ENCODE results near the gene FBF1. TPM values are rescaled to one million over a fixed set of nuclear protein-coding genes. Genes with fewer than 3 reads are reported as not detected.

The FBF1 gene
- polyA plus RNA-seq, 1 donor from 2014 or later, result 13.5 TPM

GRCh38 chr17:75874323-75875181, 66.3 kb downstream of the FBF1 start:
- no peaks in the 10 kb centered on the region for H3K9me2 ChIP-seq (ENCODE audit: insufficient read depth, low read length)
- TF ChIP-seq CTCF (IDR thresholded peaks at IDR 0.05; ENCODE audit: poor library complexity, severe bottlenecking), result no peak
- TF ChIP-seq SMC3 (conservative IDR thresholded peaks at IDR 0.05; ENCODE audit: poor library complexity), result no peak
- no peak for TF ChIP-seq POLR2AphosphoS5 (IDR thresholded peaks at IDR 0.05)
- no peak for TF ChIP-seq EZH2 (IDR thresholded peaks at IDR 0.05; ENCODE audit: borderline replicate concordance, insufficient read depth, low read length, poor library complexity, severe bottlenecking)
- no peak for TF ChIP-seq MXI1 (conservative IDR thresholded peaks at IDR 0.05; ENCODE audit: poor library complexity, severe bottlenecking)
- TF ChIP-seq RAD21 (conservative IDR thresholded peaks at IDR 0.05), result no peak
- no peak for TF ChIP-seq EP300 (conservative IDR thresholded peaks at IDR 0.05; ENCODE audit: poor library complexity, severe bottlenecking)
- TF ChIP-seq REST (IDR thresholded peaks at IDR 0.05; ENCODE audit: borderline replicate concordance), result no peak
- TF ChIP-seq TAF1 (IDR thresholded peaks at IDR 0.05; ENCODE audit: low read depth), result no peak
- H3K4me2 ChIP-seq (ENCODE audit: low read length), result no peak overlapping the region
- no peaks in the 10 kb centered on the region for H3K36me3 ChIP-seq (ENCODE audit: insufficient read depth, low read length)
- H2AFZ ChIP-seq (ENCODE audit: low read depth, low read length), result no peak overlapping the region
- H3K9ac ChIP-seq (ENCODE audit: low read length), result no peak overlapping the region
- no peaks in the 10 kb centered on the region for H3F3A ChIP-seq (ENCODE audit: insufficient read depth, low read length, poor library complexity, severe bottlenecking)
- peaks cover 40% of the 10 kb centered on the region for H3K27me3 ChIP-seq (ENCODE audit: insufficient read depth, low read depth, low read length)
- H3K4me3 ChIP-seq (ENCODE audit: low read length), result no peak overlapping the region
- no peak overlapping the region for H3K27ac ChIP-seq (ENCODE audit: low read length)
- H3K9me3 ChIP-seq (ENCODE audit: low read length), result no peaks in the 10 kb centered on the region
- H4K20me1 ChIP-seq (ENCODE audit: insufficient read depth), result no peaks in the 10 kb centered on the region
- H3K79me2 ChIP-seq (replicated peaks; ENCODE audit: insufficient read depth, low read length), result no peaks in the 10 kb centered on the region

GRCh38 chr17:75873587-75874322, 67.1 kb downstream of the FBF1 start:
- Histone ChIP-seq H3K9ac (ENCODE audit: low read length) (no peak overlapping the region), H3K27me3 (ENCODE audit: insufficient read depth, low read depth, low read length) (peaks cover 32% of the 10 kb centered on the region), H3K4me2 (ENCODE audit: low read length) (no peak overlapping the region), H4K20me1 (ENCODE audit: insufficient read depth) (no peaks in the 10 kb centered on the region), H2AFZ (ENCODE audit: low read depth, low read length) (no peak overlapping the region), H3F3A (ENCODE audit: insufficient read depth, low read length, poor library complexity, severe bottlenecking) (no peaks in the 10 kb centered on the region), H3K79me2 (replicated peaks; ENCODE audit: insufficient read depth, low read length) (no peaks in the 10 kb centered on the region), H3K4me3 (ENCODE audit: low read length) (no peak overlapping the region), H3K9me3 (ENCODE audit: low read length) (no peaks in the 10 kb centered on the region), H3K9me2 (ENCODE audit: insufficient read depth, low read length) (no peaks in the 10 kb centered on the region), H3K27ac (ENCODE audit: low read length) (no peak overlapping the region), H3K36me3 (ENCODE audit: insufficient read depth, low read length) (no peaks in the 10 kb centered on the region)
- TF ChIP-seq RAD21 (conservative IDR thresholded peaks at IDR 0.05) (no peak), POLR2AphosphoS5 (IDR thresholded peaks at IDR 0.05) (no peak), MXI1 (conservative IDR thresholded peaks at IDR 0.05; ENCODE audit: poor library complexity, severe bottlenecking) (no peak)
